GM12873 (cell line): ENCODE results near the gene ANXA2.

Experiments
- CTCF ChIP-seq: IDR thresholded peaks from 2 replicates; pipeline ENCODE4 v1.5.1; 2012; ENCODE audit warnings: low read depth, mild to moderate bottlenecking, moderate library complexity, low read length, control low read depth; ENCODE audit not compliant: insufficient read depth; ENCODE audit errors: missing control alignments

ANXA2 gene

GRCh38 chr15:60363087-60363549 lies 34.7 kb downstream of the ANXA2 start:
- no peak for TF ChIP-seq CTCF

- no peak for TF ChIP-seq CTCF
Observed at GRCh38 chr15:60362321-60363086, 35.3 kb downstream of the ANXA2 start.

GRCh38 chr15:60359738-60360137 lies 38.0 kb downstream of the ANXA2 start:
- TF ChIP-seq CTCF, result peak; percentile 75

GRCh38 chr15:60358935-60359682 lies 38.7 kb downstream of the ANXA2 start:
- no peak for TF ChIP-seq CTCF

- TF ChIP-seq CTCF, result no peak
Observed at GRCh38 chr15:60356832-60357231, 41.0 kb downstream of the ANXA2 start.

GRCh38 chr15:60355148-60355857 lies 42.5 kb downstream of the ANXA2 start:
- TF ChIP-seq CTCF, result no peak
